GM21529 (cell line): ENCODE data around the gene ZNF136.

Source experiments
- ATAC-seq: cut with Tn5 transposase; IDR thresholded peaks from one replicate; pipeline ENCODE4 v1.9.1; 2021; ENCODE audit not compliant: unreplicated experiment

The ZNF136 gene

DNA sequence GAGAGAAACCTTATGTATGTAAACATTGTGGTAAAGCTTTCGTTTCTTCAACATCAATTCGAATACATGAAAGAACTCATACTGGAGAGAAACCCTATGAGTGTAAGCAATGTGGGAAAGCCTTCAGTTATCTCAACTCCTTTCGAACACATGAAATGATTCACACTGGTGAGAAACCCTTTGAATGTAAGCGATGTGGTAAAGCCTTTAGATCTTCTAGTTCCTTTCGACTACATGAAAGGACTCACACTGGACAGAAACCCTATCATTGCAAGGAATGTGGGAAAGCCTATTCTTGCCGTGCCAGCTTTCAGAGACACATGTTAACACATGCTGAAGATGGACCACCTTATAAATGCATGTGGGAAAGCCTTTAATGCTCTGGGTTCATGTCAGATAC lies 24.7 kb downstream of the ZNF136 start:
- ATAC-seq, result no peak

DNA sequence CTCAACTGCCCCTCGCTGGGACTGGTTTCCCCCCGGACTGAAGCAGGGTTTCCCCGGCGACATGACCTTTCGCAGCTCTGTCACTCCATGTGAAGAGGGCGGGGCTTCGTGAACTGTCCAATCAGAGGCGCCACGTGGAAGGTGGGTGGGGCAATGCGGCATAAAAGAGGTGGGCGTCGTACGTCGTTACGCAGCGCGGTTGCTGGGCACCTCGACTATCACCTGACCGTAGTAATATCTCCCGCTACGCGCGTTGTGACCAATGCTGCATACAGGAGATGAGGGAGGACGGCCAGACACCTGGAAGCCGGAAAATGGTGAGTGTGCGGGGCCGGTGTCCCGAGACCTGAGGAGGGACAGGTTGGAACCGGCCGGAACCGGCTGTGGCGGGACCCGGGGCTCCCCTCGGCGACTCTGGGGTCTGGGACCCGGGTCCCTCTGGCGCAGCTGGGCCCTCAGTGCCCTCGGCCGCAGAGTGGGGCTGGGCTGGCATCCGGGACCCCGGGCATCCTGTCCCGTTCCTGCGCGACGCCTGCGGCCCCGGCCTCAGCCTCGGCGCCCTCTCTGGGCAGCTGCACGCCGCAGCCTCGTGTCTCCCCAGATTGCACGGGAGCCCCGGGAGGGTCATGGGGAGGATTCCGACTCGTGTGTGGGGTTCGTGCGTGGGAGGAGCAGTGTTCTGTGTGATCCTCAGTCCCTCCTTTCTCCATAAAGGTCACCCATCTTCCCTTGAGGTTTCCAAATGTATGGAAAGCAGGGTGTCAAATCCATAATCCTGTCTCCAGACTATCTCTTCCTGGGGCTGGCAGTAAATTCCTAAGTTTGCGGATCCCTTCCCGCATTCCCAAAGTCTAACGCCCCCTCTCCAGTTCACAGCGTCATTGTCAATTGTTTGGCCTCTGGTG lies 32.2 kb downstream of the ZNF136 start:
- no peak for ATAC-seq

DNA sequence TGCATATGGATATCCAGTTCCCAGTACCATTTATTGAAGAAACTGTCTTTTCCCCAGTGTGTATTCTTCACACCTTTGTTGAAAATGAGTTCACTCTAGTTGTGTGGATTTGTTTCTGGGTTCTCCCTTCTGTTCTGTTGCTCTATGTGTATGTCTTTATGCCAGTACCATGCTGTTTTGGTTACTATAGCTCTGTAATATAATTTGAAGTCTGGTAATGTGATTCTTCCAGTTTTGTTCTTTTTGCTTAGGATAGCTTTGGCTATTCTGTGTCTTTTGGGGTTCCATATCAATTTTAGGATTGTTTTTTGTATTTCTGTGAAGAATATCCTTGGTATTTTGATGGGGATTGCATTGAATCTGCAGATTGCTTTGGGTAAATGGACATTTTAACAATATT lies 35.2 kb downstream of the ZNF136 start:
- ATAC-seq, result no peak

DNA sequence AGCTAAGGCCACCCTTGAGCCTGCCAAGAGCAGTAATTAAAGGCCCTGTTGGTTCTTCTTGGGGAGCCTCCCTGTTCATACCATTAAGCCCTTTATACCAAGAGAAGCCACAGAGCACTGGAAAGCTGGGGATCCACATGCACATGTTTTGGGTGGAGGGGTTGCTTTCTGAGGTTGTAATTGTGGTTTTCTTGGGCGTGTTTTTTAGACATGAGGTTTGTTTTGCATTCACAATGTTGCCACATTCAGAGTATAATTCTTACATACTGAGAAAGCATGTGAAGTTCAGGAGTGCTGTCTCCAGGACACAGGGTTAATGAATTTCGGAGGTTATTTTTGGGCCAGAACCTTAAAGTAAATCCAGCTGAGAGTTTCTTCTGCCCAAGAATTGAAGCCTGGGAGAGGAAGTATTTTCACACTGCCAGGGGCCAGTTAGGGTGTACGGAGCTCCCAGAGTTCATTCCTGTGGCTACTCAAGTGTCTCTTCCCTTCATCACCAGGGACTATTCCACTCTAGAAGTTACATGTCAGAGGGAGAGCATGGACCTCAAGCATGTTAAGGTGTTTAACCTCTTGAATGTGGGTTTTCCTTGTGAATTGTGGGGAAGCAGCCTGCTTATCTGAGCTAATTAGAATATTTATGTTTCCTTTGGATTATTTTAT lies 37.0 kb downstream of the ZNF136 start:
- no peak for ATAC-seq

DNA sequence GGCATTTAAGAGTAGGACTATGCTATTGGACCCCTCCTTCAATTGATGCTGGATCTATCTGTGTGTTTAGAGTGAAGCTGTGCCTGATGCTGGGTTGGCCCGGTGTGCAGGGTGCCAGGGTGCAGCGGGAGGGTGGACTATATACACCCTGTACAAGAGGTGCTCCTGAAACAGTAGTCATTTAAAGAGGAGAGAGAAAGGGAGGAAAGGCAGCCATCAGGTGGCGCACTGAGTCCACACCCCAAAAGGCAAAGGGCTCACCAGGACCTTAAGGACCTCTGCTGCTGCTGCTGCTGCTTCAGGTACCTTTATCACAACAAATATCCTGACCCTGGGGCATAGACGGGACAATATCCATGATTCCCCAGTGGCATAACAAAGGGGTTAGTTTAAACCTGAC lies 39.4 kb downstream of the ZNF136 start:
- ATAC-seq, result no peak

DNA sequence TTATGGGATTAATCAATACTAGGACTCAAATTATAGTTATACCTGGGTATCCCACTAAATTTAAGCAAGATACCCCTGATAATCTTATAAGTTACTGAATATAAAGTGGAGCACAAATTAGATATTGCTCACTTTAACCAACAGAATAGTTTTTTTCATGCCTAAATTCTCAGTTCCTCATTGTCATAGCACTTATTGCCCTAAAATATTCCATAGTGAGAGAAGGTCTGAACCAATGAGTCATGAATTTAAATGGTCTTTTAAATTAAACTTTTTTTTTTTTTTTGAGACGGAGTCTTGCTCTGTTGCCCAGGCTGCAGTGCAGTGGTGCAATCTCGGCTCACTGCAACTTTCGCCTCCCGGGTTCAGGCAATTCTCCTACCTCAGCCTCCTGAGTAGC lies 42.4 kb downstream of the ZNF136 start:
- ATAC-seq, result no peak

DNA sequence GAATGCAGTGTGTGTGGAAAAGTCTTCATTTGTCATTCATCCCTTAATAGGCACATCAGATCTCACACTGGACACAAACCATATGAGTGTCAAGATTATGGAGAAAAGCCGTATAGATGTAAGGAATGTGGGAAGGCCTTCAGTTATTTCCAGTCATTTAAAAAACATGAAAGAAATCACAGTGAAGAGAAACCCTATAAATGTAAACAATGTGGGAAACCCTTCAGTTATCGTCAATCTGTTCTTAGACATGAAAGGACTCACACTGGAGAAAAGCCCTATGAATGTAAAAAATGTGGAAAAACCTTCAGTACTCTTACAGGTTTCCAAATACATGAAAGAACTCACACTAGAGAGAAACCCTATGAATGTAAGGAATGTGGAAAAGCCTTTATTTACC lies 45.3 kb downstream of the ZNF136 start:
- no peak for ATAC-seq

DNA sequence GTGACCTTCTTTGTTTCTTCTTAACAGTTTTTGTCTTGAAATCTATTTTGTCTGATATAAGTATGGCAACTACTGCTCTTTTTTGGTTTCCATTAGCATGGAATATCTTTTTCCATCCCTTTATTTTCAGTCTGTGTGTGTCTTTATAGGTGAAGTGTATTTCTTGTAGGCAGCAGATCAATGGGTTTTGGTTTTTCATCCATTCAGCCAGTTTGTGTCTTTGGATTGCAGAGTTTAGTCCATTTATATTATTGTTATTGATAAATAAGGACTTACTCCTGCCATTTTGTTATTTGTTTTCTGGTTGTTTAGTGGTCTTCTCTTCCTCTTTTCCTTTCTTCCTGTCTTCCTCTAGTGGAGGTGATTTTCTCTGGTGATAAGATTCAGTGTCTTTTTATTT lies 54.4 kb downstream of the ZNF136 start:
- ATAC-seq, result no peak

DNA sequence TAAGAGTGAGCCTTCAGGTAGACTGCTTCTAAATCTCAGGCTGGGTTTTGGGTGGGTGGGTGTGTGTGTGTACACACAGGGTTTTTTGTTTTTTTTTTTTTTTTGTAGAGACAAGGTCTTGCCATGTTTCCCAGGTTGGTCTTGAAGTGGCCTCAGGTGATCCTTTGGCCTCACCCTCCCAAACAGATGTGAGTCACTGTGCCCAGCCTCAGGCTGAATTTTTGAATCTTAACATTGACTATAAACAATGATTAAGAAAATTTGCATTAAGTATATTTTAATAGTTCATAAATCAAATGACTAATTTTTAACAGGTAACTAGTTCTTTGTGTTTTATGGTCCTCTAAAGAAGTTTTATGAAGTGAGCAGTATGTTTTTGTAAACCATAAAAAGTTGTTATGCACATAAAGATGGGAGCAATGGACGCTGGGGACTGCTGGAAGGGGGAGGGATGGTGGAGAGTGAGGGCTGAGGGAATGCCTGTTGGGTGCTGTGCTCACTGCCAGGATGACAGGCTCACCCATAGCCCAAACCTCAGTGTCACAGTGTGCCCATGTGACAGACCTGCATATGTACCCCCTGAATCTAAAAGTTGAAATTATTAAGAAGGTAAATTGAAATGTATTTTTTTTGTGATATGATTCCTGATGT lies 60.2 kb downstream of the ZNF136 start:
- no peak for ATAC-seq

DNA sequence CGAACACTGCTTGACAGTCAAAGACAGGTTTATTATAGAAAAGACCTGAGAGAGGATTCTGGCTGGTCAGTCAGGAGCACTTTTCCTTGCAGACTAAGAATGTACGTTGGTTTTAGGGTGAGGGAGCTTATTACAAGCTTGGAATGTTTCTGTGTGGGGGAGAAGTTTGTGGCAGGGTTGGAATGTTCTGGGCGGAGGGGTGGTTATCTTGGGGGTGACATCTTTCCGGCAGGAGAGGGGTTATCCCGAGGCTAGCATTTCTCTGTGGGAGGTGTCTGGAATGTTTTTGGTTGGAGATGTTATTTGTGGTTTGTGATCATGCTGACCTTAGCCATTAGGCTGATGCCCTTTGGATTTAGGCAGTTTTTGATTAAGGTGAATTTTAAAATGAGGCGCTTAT lies 61.8 kb downstream of the ZNF136 start:
- no peak for ATAC-seq

DNA sequence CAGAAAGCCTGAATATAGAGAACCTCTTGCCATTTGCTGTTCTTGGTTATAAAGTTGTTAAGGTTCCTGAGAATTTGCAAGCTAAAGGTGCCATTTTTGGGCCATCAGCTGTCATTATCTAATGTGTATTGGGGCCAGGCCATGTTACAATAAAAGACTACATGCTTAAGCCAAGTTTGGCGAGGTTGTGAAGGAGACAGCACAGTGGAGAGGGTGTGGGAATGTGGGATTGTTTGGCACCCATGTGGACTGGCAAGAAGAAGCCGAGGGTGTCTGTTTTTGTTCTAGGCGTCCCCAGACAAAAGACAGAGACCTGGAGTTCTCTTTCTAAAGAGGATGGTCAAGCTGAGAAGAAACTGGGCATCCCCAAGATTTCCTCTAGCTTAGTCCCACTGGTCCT lies 67.1 kb downstream of the ZNF136 start:
- no peak for ATAC-seq

DNA sequence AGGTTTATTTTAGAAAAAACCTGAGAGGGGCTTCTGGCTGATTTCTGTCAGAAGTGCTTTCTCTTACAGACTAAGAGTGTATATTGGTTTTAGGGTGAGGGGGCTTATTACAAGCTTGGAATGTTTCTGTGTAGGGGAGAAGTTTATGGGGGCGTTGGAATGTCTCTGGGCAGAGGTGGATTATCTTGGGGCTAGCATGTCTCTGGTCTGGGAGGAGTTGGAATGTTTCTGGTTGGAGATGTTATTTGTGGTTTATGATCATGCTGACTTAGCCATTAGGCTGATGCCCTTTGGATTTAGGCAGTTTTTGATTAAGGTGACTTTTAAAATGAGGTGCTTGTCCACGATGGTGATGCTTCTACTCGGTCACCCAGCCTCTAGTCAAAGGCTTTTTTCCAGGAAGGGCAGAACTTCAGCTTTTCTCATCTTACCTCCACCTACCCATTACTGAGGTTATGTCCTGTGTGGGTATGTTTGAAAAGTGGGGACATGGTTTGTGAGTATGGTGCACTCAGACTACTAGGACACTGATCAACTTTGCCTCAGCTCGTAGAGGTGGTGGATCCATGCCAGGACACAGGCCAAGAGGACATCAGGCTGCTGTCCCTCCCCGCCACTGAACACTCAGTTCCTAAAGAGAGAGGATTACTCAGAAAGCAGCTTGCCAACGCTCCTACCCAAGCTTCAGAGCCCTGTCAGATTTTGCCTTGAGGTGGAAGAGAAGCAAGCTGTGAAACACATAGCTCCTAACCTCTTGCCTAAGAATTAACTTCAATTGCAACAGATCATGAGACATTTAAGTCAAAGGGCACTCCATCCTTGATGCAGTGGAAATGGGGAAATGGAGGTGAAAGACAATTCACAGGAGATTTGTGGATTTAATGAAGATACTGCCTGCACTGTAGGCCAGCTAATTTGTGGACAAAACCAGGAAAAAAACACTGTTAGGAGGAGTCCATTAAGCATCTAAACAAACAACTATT lies 68.1 kb downstream of the ZNF136 start:
- ATAC-seq, result no peak

DNA sequence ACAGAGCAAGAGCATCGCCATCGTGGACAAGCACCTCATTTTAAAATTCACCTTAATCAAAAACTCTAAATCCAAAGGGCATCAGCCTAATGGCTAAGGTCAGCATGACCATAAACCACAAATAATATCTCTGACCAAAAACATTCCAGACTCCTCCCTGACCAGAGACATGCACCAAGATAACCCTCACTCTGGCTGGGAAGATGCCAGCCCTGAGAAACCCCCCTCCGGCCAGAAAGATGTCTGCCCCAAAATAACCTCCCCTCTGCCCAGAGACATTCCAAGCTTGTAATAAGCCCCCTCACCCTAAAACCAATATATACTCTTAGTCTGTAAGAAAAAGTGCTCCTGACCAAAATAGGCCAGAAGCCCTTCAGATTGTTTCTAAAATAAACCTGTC lies 70.1 kb downstream of the ZNF136 start:
- ATAC-seq, result no peak

DNA sequence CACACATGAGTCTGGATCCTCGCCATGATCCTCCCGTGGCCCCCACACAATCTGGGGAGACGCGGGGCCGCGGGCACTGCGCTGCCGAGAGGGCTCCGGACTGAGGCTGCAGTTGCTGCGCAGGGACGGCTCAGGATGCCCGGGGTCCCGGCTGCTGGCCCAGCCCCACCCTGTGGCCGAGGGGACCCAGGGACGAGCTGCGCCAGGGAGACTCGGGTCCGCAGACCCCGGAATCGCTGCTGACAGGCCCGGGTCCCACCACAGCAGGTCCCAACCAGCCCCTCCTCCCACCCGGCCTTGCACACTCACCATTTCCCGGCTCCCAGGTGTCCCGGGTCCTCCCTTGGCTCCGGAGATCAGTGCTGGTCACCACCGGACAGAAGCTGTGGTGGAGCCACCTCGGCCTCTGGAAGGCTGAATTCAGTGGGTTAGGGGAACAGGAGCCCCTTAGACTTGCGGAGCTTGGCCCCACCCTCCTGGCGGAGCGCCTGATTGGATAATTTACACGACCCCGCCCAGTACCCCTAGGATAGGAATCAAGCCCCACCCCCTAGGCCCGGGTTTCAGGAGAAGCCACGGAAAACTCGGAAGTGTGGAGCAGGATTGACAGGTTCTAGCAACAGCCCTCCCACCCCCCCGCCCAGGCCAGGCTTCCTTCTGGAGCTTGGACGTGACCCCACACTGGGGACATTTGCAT lies 74.4 kb downstream of the ZNF136 start:
- no peak for ATAC-seq
